DMS53 treated with DMSO at 0.1 percent for 48 hours (cell line): ENCODE results near the gene TMEM41A.
"Not testable (repeated sequence)": the region's sequence is repeated elsewhere in the genome, so short reads cannot be mapped to it uniquely, and the experiment has no call there.

Experiments
- DNase-seq: peaks from one replicate; lab custom pipeline; 2025; ENCODE audit not compliant: unreplicated experiment; lab: John Stamatoyannopoulos, UW

TMEM41A gene

DNA sequence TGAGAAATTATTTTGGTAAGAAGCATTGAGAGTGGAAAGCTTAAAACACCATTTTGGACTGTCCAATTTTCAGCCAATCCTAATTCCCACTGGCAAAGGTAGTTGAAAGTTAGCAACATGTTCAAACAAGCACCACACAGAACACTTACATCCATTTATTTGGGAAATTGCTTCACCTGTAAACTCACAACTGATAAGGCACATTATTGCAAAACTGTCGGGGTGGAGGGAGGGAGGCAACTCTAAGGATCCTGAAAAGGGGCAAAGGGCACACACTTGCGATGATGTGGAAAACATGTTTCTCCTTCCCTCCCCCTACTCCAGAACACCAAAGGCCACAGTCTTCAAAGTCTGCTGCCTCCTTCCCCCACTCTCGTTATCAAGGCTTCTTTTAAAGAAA lies 9.4 kb downstream of the TMEM41A start:
- DNase-seq: no peak

DNA sequence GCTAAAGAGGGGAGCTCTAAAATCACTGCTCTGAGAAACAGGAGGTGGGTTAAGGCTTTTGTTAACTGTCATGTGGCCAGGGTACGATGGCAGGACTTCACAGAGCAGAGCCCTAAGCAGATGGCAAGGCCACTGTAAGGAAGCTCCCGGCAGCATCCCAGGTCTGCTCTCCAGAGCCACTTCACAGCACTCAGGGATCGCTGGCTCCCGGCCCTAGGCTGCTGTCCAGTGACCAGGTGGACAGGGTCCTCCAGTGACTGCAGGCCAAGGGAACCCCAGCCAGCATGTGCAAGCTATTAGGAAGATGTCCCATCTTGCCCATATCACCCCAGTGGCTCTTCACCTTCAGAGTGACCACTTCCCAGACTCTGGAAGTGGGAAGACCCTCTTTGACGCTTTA lies 10.4 kb downstream of the TMEM41A start:
- no peak for DNase-seq

DNA sequence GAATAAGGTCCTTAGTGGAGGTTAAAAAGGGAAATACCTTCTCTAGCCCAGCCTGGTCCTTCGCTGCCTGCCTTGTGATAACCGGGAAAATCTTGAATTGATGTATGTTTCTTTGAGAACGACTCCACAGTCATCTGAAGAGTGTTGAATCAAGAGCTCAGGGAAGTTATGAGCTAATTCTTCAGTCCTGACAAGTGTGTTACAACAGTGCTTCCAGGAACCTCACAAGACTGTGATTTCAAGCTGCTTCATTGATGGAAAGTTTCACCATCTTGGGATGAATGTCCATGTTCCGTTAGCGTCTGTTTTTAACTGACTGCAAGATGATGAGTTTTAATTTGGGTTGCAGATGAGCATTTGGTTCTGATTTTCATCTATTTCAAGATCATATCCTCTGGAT lies 12.4 kb downstream of the TMEM41A start:
- no peak for DNase-seq

DNA sequence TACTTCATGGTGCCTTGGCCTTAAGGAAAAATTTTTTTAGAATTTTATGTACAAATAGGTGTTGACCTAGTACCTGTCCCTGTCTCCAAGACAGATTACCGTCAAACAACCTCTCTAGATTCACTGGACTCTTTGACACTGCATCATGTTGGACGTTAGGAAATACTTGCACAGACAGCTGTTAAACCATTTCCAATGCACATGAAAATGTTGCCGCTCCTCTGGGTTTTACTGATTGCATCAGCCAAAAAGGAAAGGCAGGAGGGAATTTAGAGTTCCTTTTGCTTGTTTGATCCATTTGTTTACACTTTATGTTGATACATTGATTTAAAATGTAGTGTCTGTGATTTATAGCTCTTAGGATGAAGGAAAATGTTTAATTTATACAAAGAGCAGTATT lies 14.5 kb downstream of the TMEM41A start:
- no peak for DNase-seq

DNA sequence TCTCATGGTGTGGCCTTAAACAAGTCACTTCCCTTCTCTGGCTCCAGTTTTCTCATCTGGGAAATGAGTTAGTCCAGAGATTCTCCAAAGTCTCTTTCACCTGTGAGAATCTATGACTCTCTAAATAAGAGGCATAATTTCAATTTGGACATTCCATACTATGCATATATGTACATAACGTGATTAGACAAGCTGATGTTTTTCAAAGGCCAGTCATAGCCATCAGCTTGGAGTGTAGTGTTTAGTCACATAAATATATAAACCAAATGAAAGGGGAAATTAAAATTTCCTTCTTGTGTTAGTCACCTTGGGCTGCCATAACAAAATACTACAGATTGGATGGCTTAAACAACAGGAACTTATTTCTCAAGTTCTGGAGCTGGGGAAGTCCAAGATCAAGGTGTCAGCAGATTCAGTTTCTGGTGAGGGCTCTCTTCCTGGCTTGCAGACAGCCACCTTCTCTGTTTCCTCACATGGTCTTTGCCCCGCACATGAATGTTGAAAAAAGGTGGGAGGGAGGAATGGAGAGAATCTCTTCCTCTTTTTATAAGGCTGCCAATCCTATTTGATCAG lies 19.4 kb downstream of the TMEM41A start:
- DNase-seq: no peak

DNA sequence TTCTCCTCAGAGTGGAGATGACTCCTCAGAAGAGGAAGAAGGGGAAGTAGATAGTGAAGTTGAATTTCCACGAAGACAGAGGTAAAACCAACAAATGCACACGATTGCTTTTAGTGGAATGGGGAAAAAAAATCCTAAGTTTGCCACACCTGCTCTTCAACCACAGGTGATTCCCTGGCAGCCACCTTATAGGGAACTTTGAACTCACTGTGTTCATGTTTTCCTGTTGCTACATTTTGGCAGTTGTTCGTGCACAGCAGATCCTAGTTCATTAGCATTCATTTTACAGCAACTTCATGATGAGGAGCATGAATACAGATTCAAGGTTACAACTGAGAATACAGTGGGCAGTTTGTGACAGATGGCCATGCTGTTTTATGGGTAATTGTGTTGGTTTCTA lies 21.5 kb downstream of the TMEM41A start:
- no peak for DNase-seq

DNA sequence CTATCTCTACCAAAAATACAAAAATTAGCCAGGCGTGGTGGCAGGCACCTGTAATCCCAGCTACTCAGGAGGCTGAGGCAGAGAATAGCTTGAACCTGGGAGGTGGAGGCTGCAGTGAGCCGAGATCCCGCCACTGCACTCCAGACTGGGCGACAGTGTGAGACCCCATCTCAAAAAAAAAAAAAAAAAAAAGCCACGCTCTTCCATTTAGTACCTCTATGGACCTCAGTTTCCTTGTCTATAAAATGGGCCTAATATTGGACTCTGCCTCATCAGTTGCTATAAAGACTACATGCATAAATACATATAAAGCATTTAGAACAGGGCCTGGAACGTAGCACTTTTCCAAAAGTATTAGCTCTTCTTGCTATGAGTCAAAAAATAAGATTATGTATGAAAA lies 23.9 kb downstream of the TMEM41A start:
- not testable (repeated sequence) for DNase-seq

DNA sequence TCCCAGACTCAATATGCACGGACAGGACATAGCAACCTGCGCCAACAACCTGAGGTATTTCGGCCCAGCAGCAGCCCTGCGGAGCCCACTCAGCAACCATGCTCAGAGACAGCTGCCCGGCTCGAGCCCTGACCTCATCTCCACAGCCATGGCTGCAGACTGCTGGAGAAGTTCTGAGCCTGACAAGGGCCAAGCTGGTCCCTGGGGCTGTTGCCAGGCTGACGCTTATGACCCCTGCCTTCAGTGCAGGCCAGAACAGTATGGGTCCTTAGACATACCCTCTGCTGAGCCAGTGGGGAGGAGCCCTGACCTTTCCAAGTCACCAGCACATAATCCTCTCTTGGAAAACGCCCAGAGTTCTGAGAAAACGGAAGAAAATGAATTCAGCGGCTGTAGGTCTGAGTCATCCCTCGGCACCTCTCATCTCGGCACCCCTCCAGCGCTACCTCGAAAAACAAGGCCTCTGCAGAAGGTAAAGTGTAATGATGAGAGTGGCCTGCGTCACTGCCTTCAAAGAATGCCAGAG lies 25.5 kb downstream of the TMEM41A start:
- DNase-seq: no peak

DNA sequence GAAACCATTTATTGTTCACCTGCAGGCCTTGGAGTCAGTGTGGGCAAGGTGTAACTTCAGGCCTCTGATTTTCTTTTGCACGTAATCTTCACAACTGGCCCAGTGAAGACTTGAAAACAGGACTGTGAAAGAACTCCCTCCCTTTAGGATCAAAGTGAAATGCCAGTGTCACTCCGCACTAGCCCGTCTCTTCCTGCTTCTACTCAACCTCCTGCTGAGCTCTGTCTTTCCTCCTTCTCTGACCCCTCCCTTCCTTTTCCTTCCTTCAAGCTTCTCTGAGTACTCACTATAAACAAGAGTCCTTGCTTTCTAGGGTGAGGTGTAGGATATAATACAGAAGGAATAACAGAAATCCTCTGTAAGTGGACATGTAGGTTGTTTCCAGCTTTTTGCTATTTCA lies 28.5 kb downstream of the TMEM41A start:
- DNase-seq: no peak

DNA sequence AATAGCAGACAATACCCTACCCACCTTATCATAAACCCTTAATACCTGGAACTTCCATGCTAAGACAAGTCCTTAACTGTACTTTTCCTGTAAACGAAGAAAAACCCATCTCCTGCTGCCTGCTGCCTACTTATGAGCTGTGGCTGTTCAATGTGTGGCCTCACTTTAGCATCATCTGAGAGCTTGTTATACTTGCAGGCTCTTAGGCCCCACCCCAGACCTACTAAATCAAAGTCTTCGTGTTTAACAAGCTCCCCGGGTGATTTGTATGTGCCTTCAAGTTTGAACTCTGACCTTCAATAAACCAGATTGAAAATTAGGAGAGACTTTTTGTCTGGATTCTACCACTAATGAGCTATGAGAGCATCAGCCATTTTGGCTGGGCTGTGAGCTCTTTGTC lies 29.3 kb downstream of the TMEM41A start:
- DNase-seq: no peak

DNA sequence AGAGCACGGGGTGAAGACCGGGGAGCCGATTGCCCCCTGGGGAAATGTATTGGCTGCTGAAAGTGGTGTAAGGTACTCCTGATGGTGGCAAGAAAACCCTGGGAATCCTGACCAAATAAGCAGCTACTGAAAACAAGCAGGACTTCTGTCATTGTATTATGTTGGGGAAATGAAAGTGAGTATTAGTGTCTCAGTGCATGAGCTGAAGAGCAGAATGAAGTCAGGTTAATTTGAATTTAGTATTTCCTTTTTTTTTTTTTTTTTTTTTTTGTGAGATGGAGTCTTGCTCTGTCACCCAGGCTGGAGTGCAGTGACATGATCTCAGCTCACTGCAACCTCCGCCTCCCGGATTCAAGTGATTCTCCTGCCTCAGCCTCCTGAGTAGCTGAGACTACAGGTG lies 32.7 kb downstream of the TMEM41A start:
- not testable (repeated sequence) for DNase-seq

DNA sequence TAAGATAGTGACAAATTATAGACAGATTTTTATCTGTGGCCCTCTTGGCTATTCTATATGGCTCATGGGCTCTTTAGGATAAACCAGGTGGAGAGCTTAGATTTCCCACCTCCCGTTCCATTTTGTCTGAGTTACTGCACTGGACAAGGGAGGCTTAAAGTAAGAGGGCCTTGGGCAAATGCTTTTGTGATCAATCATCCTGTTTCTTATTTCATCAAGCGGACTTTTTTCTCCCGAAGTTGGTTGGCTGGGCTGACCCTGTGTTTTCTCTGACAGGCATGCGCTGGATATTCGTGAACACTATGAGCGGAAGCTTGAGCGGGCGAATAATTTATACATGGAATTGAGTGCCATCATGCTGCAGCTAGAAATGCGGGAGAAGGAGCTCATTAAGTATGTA lies 33.4 kb downstream of the TMEM41A start:
- DNase-seq: no peak

DNA sequence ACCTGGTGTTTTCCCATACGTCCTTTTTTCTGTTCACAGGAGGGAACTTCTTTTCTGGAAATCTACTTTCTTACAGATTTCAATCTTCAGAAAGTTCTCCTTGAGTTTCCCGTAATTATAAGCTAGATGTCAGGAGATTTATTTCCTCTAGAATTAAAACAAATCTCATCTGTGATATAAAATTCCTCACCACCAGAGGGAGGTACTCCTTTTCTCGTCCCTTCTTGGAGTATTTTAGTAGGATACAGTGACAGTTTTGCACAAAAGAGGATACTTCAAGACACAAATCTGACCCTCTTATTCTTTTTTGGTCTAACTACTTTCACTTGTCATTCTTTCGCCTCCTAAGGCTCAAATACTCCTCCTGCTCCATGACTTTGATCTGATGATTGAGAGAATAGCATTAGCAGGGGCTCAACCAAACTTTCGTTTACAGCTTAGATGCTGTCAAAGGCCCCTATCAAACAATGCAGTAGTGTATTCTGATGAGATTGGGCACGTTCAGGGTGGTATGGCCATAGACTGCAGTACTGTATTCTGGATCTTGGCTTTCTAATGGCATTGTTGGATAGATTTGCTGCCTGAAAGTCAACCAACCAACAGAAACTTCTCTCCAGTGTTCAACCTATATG lies 38.0 kb downstream of the TMEM41A start:
- DNase-seq: no peak

DNA sequence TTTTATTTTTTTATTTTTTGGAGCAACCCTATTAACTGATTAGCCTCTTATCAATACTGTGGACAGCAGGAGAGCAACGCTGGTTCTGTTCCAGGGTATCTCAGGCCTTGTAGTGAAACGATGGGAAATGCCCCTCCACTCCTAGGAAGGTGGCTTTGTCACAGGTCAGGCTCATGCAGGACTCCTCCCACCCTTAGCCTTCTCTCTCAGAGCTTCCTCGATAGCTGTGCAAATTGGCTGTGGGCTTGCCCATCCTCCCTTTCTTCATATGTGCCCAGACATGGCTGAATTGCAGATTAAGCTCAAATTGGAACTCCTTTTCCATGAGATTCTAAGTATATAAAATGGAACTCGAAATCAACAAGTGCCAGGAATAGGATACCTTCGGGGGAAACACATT lies 38.5 kb downstream of the TMEM41A start:
- no peak for DNase-seq

DNA sequence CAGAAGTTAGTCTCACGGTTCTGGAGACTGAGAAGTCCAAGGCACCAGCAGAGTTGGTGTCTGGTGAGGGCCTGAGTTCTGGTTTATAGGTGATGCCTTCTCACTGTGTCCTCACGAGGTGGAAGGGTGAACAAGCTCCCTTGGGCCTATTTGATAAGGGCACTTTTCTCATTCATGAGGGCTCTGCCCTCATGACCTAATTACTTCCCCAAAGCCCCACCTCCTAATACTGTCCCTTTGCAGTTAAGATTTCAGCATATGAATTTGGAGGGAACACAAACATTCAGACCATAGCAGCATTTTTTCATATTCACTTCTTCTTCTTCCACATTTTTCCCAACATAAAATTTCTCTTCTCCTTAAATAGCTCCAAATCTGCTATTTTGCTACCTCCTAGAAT lies 41.5 kb downstream of the TMEM41A start:
- DNase-seq: no peak

DNA sequence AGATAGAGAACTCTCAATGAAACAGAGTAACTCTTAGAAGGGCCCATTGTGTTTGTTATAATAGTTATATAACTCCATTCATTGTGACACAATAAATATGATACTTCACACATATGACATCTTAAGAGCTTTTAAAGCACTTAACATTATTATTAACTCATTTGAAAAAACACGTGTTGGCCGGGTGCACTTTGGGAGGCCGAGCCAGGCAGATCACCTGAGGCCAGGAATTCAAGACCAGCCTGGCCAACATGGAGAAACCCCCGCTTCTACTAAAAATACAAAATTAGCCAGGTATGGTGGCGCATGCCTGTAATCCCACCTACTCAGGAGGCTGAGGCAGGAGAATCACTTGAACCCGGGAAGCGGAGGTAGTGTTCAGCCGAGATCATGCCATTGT lies 47.4 kb downstream of the TMEM41A start:
- not testable (repeated sequence) for DNase-seq

DNA sequence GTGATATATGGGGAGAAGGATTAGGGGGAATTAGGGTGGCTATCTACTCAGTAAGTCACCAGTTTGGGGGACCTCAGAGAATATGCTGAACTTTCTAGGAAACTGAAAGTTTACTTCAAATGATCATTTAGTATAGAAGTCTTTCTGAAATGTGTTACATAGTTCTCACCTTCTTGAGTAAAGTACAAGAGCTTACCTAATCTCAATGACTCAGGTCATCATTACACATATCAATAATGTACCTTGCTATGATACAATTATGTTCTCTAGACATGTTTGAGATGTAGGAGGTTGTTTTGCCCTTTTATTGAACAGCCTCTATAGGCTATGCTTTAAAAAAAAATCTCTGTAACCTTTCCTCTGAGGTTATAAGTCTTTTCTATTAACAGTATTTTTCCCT lies 50.7 kb downstream of the TMEM41A start:
- DNase-seq: no peak

DNA sequence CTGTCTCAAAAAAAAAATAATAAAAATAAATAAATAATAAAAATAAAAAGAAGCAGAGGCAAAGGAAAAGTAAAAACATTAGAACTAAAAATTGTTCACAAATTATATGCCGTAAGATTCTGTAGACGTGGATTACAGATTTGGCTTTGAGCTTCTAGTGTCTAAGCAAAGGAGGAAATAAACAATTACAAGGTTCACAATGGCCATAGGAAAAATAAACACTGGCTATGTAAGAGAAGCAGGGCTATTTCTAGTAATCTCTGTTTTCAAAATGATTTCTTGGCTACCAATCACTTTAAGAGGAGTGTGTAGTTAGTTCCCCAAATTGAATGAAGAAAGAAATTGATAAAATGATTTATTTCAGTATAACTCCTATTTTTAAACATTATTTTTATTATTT lies 54.5 kb downstream of the TMEM41A start:
- DNase-seq: no peak

DNA sequence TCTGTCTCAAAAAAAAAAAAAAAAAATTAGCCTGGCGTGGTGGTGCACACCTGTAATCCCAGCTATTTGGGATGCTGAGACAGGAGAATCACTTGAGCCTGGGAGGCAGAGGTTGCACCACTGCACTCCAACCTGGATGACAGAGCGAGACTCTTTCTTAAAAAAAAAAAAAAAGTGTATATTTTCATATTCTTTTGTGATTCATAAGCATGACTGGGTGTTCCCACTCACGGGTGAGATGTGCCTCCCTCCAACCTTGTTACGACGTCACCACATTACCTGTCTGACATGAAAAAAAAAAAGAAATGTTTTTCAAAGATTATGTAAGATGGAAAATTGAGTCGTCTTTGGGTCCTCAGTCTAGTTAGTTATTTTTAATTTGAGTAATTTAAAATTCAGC lies 56.8 kb downstream of the TMEM41A start:
- DNase-seq: no peak

DNA sequence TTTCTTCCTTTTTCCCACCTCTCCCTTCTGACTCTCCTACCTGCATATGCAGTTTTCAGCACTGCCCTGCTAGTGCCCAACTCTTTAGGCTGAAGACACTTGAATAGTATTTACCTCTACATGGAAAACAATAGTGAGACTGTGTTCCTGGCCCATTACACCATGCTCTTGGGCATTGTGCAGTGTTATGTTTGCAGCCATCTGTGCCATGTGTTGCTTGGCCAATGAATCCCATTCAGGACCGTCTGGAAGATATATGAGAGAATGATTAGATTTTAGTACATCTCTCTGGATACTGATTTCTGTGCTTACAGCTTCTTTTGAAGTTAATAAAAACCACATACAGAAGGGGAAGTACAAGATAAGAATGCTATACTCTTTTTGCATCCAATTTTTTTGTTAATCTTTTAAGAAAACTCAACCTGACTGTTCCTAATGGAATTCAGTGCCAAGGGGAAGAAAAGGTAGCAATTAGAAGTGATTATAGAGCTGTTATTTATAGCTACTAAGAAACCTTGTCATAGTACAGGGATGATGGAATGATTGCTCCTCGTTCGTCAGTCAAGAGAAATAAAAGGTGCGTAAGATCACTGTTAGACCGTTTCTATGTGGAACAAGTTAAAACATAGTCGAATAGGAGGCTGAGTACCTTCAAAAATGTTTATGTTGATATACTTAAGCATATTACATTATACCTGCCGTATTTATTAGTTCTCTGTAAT lies 58.9 kb downstream of the TMEM41A start:
- no peak for DNase-seq
